ENCODE results near the gene ENO1.
"Not testable (repeated sequence)": the region's sequence is repeated elsewhere in the genome, so short reads cannot be mapped to it uniquely, and the experiment has no call there.

The ENO1 gene

GRCh38 chr1:8898418-8898817, 19.9 kb upstream of the ENO1 start:
- H3K27ac ChIP-seq; DNase-seq (ENCODE audit: low read depth, low spot score): not testable (repeated sequence)

- not testable (repeated sequence) for DNase-seq (ENCODE audit: low read depth, low spot score)
- peak overlapping the region; percentile 5 for H3K27ac ChIP-seq
Observed at GRCh38 chr1:8897505-8897904, 19.0 kb upstream of the ENO1 start.

DNA sequence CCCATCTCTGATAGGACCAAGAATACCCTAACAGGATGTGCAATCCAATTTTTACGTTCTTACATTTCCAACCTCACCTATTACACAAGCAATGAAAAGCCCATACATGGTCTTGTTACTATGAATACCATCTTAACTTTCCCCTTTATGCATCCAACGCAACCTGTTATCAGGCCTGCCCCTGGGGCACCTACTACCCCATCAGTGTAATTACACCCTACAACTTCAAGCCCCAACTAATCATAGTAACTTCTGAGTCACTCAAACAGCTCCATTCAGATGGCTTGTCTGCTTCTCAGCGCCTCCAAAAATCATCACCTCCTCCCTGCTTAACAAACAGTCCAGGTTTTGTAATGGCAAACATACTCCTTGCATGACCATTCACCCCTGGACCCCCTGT, 18.3 kb upstream of the ENO1 start:
- H3K27ac ChIP-seq; DNase-seq (ENCODE audit: low read depth, low spot score): not testable (repeated sequence)

GRCh38 chr1:8892026-8892425, 13.5 kb upstream of the ENO1 start:
- no peak overlapping the region for H3K27ac ChIP-seq
- no peak for DNase-seq (ENCODE audit: low read depth, low spot score)

DNA sequence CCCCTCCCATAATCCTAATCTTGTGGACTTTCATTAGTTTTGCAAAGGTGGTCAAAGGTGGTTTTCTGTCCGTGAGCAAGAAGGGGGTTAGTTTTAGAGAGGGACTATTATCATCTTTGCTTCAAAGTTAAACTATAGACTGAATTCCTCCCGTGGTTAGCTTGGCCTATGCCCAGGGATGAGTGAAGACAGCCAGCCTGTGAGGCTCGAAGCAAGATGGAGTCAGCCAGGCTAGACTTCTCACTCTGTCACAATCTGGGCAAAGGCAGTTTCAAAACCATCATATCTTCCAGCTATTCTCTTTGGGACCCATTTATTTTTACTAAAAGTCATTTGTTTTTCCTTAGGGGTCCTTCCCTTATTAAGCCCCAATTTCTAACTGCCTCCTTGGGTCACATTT, 12.9 kb upstream of the ENO1 start:
- no peak overlapping the region for H3K27ac ChIP-seq
- DNase-seq (ENCODE audit: low read depth, low spot score), result no peak

DNA sequence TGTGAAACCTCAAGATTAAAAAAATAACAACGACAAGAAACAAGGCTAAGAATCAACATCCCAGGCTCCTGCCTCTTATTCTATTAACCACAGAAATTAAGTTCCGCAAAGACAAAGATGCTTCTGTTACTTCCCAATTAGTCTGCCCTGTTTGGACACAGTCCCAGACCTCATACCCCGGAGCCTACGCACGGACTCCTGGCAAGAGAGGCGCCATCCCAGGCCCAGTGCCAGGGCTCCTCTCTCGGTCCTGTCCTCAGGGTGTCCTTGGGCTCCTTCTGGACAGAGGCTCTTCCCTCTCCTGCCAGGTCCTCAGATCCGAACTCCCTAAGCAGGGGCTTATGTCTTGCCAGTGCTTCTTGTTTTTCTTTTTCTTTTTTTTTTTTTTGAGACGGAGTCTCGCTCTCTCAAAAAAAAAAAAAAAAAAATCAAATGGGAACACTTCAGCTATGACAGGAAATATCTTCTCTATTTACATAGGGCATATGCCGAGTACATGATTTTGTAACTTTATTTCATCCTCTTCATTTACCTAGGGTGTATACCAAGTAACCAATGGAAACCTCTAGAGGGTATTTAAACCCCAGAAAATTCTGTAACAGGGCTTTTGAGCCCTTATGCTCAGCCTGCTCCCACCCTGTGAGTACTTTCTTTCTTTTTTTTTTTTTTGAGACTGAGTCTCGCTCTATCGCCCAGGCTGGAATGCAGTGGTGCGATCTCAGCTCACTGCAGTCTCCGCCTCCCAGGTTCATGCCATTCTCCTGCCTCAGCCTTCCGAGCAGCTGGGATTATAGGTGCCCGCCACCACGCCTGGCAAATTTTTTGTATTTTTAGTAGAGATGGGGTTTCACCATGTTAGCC, 11.7 kb upstream of the ENO1 start:
- peak overlapping the region; percentile 88 for H3K27ac ChIP-seq
- DNase-seq (ENCODE audit: low read depth, low spot score), result no peak

DNA sequence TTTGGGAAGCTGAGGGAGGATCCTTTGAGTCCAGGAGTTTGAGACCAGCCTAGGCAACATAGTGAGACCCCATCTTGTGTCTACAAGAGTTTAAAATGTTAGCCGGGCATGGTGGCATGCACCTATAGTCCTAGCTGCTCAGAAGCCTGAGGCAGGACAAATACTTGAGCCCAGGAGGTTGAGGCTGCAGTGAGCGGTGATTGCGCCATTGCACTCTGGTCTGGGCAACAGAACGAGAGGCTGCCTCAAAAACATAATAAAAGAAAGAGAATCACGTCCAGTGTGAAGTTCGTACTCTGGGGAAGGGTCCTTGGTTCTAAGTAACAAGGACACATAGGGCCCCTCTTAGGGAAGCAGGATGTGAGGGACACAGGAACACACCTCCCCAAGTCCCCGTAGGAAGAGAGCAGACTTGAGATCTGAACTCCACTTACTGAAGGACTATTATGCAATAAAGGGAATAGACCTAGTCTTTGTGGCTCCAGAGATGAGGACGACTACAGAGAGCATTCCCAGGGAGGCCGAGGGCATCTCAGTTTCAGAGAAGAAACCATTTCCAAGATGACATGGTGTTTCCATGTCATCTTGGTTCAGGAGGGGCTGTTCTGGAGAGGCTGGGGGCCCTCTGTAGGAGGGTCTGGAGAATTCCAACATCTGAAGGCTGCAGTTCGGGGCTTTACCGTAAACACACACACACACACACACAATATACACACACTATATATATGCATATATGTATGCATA, 10.8 kb upstream of the ENO1 start:
- DNase-seq (ENCODE audit: low read depth, low spot score), result no peak
- H3K27ac ChIP-seq, result peak overlapping the region; percentile 88

- DNase-seq (ENCODE audit: low read depth, low spot score), result no peak
Observed at GRCh38 chr1:8886589-8886988, 8.1 kb upstream of the ENO1 start.

DNA sequence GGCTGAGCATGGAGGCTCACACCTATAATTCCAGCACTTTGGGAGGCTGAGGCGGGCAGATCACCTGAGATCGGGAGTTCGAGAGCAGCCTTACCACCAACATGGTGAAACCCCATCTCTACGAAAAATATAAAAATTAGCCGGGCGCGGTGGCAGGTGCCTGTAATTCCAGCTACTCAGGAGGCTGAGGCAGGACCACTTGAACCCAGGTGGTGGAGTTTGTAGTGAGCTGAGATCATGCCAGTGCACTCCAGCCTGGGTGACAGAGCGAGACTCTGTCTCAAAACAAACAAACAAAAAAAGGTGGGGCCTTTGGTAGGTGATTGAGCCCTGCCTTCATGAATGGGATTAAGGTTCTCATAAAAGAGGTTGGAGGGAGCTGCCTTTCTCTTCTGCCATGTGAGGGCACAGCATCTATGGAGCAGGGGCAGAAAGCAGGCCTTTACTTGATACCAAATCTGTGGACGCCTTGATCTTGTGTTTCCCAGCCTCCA, 7.6 kb upstream of the ENO1 start:
- H3K27ac ChIP-seq; DNase-seq (ENCODE audit: low read depth, low spot score): not testable (repeated sequence)

More at GRCh38 chr1:8886589-8886988, 8.1 kb upstream of the ENO1 start:
- H3K27ac ChIP-seq, result no peak overlapping the region

DNA sequence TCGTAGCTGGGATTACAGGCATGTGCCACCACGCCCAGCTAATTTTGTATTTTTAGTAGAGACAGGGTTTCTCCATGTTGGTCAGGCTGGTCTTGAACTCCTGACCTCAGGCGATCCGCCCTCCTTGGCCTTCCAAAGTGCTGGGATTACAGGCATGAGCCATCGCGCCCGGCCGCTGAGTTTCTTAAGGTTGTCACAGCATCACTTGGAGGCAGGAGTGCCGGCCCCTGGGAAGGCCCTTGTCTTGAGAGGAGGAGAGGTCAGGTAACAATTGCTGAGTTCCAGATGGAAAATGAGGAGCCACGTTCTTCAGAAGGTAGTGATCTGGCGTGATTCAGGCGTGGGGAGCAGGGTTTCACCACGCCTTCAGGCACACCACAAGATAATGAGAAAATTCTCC, 5.6 kb upstream of the ENO1 start:
- H3K27ac ChIP-seq; DNase-seq (ENCODE audit: low read depth, low spot score): not testable (repeated sequence)

GRCh38 chr1:8883491-8883890, 5.0 kb upstream of the ENO1 start:
- no peak for DNase-seq (ENCODE audit: low read depth, low spot score)
- no peak overlapping the region for H3K27ac ChIP-seq

DNA sequence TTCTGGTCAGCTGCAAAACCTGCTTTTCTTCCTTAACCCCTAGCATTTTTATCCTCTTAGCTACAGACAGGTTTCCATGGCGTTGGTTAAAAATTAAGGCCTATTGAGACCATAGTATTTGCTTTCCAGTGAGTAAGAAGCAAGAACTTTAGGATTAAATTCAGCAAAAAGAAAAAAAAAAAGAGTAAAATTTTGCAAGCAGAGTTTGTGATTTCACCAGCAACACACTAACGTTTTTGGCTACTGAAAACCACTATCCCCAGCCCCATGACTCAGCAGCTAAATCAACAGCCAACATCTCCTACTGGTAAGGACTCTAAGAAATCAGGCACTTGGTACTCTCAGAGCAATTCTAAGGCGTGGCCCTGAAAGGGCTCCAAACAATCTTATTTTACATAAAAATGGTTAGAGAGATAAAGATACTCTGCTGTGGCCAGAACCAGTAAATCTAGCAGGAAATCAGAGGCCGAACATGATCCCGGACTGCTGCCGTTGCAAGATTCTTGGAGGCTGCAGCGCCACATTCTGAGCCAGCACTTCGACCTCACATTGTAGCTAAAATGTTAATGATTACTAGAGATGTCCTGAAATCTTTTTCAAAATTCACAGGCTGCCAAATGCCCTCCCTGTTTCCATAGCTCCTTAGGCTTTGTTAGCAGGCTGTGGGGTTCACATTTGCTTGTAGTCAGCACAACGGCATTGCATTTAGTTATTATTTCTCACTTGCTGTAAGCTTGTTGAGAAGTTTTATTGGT, 1.6 kb upstream of the ENO1 start:
- no peak for DNase-seq (ENCODE audit: low read depth, low spot score)
- H3K27ac ChIP-seq, result peak overlapping the region; percentile 98

- DNase-seq (ENCODE audit: low read depth, low spot score), result no peak
Observed at GRCh38 chr1:8879464-8879921, 1.0 kb upstream of the ENO1 start.

DNA sequence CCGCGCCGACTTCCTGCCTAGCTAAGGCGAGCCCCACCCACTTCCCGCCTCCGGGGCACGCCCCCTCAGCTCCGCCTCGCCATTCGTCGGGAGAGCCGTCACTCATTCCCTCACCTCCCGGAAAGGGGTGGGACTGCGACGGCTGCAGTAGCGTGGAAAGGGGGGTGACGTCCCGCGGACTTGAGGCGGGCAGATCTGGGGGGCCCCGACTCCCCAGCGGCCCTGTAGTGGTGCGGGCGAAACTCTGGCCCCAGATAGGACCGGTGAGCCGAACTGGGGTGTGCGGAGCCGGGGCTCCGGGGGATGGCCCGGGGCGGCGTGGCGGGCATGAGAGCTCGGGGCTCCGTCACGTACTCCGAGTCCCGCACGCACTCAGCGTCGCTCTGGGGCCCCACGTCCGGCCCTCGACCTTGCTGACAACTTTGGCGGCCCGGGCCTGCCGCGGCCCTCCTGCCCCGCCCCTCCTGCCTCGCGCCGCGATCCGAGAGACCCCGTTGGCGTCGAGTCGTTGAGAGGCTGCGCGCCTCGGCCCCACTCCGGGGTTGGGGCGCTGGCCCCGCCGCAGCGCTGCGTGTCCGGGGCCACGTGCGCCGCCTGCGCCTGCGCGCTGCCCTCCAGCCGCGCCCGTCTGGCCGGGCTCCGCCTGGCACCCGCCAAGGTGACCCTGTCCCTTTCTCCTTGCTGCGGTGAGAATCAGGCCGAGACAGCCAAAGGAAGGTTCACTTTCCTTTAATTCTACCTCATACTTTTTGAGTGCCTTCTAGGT, 395 bp upstream of the ENO1 start:
- H3K27ac ChIP-seq, result peak overlapping the region; percentile 98
- peak; percentile 84 for DNase-seq (ENCODE audit: low read depth, low spot score)

More at GRCh38 chr1:8879464-8879921, 1.0 kb upstream of the ENO1 start:
- peak overlapping the region; percentile 98 for H3K27ac ChIP-seq

DNA sequence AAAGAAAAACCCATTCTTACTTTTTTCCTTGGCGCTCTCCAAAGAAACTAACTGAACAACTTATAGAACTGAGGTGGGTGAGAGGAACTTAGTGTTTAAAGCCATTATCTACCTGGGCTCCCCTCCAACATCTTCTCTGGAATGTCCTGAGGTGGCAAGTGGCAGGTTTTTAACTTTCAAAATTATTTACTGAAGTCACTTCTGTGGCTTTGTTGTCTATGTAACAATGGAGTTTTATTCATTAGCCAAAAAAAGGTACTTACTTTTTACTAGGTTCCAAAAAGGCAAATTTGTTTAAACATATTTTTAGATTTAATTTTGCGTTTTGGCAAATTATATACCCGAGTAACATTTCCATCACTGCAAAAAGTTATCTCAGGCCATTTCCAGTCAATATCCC, 2.4 kb downstream of the ENO1 start:
- peak overlapping the region; percentile 98 for H3K27ac ChIP-seq

DNA sequence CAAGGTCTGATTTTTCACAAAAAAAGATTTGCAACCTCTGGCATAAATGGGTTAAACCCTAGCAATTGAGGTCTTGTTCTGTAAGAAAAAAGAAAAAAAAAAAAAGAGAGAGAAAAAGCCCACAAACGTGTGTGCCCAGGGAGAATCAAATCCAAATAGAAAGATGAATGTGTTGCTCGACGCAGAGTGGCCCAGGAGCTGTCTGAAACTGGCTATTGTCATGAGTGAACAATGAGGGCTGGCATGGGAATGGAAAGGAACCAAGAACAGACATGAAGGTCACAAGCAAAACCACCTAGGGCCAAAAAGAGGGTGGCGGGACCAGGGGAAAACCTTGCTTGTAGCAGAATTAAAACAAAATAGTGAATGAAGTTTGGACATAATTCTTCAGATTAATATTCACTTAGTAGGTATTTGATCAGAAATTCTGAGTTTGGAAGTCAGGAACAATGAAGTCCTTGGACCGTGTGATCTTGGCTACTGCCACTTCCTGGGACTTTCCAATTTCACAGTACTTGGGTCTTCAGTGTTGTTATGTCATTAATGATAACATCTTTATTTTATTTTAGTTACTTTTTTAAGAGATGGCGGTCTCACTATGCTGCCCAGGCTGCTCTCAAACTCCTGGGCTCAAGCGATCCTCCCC, 3.1 kb downstream of the ENO1 start:
- H3K27ac ChIP-seq, result peak overlapping the region; percentile 98
- DNase-seq (ENCODE audit: low read depth, low spot score), result no peak

More for the DNA sequence above, 2.4 kb downstream of the ENO1 start:
- no peak for DNase-seq (ENCODE audit: low read depth, low spot score)

- DNase-seq (ENCODE audit: low read depth, low spot score), result no peak
- peak overlapping the region; percentile 98 for H3K27ac ChIP-seq
Observed at GRCh38 chr1:8874230-8875201, 4.0 kb downstream of the ENO1 start.

All from epithelial cell of prostate (primary cell).